ENCODE data around the gene MYH14.

DNA sequence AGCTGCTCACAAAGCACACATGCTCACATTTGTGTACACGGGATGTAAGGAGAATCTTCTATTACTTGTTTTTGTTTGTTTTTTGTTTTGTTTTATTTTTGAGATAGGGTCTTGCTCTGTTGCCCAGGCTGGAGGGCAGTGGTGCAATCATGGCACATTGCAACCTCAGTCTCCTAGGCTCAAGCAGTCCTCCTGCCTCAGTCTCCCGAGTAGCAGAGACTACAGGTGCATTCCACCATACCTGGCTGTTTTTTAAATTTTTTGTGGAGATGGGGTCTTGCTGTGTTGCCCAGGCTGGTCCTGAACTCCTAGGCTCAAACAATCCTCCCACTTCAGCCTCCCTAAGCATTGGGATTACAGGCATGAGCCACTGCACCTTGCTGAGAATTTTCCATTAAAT is 83.9 kb downstream of the MYH14 start:
- TF ChIP-seq, protein P1, sequence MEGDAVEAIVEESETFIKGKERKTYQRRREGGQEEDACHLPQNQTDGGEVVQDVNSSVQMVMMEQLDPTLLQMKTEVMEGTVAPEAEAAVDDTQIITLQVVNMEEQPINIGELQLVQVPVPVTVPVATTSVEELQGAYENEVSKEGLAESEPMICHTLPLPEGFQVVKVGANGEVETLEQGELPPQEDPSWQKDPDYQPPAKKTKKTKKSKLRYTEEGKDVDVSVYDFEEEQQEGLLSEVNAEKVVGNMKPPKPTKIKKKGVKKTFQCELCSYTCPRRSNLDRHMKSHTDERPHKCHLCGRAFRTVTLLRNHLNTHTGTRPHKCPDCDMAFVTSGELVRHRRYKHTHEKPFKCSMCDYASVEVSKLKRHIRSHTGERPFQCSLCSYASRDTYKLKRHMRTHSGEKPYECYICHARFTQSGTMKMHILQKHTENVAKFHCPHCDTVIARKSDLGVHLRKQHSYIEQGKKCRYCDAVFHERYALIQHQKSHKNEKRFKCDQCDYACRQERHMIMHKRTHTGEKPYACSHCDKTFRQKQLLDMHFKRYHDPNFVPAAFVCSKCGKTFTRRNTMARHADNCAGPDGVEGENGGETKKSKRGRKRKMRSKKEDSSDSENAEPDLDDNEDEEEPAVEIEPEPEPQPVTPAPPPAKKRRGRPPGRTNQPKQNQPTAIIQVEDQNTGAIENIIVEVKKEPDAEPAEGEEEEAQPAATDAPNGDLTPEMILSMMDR (conservative IDR thresholded peaks at IDR 0.05): no peak
- TF ChIP-seq ZFX (IDR thresholded peaks at IDR 0.05): no peak
